ENCODE data around the gene UCK1.

The UCK1 gene

GRCh38 chr9:131495785-131496184 is 35.3 kb downstream of the UCK1 start:
- peaks cover 12% of the 10 kb centered on the region for H3K4me1 ChIP-seq (ENCODE audit: insufficient read depth, low read length, severe bottlenecking)
- no peaks in the 10 kb centered on the region for H4K20me1 ChIP-seq (ENCODE audit: insufficient read depth, low read length)
- TF ChIP-seq CTCF (IDR thresholded peaks at IDR 0.05; ENCODE audit: low read length) (no peak), EZH2 (IDR thresholded peaks at IDR 0.05; ENCODE audit: borderline replicate concordance, low read length) (no peak)
- no peaks in the 10 kb centered on the region; the same call in 1 of the 2 replicates for H3F3A ChIP-seq (ENCODE audit: insufficient read depth, low read length)
- H3K9me3 ChIP-seq (ENCODE audit: low read length), result no peaks in the 10 kb centered on the region
- no peaks in the 10 kb centered on the region for H3K9me2 ChIP-seq (ENCODE audit: low read depth, low read length)
- H3K4me2 ChIP-seq (ENCODE audit: low read length), result no peak overlapping the region
- no peak overlapping the region for H3K27ac ChIP-seq (ENCODE audit: low read depth, low read length, poor library complexity, severe bottlenecking)
- no peak overlapping the region for H2AFZ ChIP-seq (ENCODE audit: low read length)
- no peak overlapping the region for H3K4me3 ChIP-seq (ENCODE audit: low read depth, low read length, poor library complexity, severe bottlenecking)
- no peak overlapping the region for H3K9ac ChIP-seq (ENCODE audit: low read length)
- no peaks in the 10 kb centered on the region for H3K27me3 ChIP-seq (ENCODE audit: insufficient read depth, low read length)
- H3K36me3 ChIP-seq (ENCODE audit: insufficient read depth, low read length), result peaks cover 91% of the 10 kb centered on the region
- no peaks in the 10 kb centered on the region for H3K79me2 ChIP-seq (ENCODE audit: insufficient read depth, low read length)

GRCh38 chr9:131494296-131494870 is 36.7 kb downstream of the UCK1 start:
- Histone ChIP-seq H3K4me2 (ENCODE audit: low read length) (no peak overlapping the region), H3K9ac (ENCODE audit: low read length) (no peak overlapping the region), H3K9me3 (ENCODE audit: low read length) (no peaks in the 10 kb centered on the region), H3K79me2 (ENCODE audit: insufficient read depth, low read length) (no peaks in the 10 kb centered on the region), H3K36me3 (ENCODE audit: insufficient read depth, low read length) (peaks cover 100% of the 10 kb centered on the region), H3K9me2 (ENCODE audit: low read depth, low read length) (no peaks in the 10 kb centered on the region), H3K4me1 (ENCODE audit: insufficient read depth, low read length, severe bottlenecking) (no peaks in the 10 kb centered on the region), H2AFZ (ENCODE audit: low read length) (no peak overlapping the region), H4K20me1 (ENCODE audit: insufficient read depth, low read length) (no peaks in the 10 kb centered on the region), H3K27me3 (ENCODE audit: insufficient read depth, low read length) (no peaks in the 10 kb centered on the region), H3K27ac (ENCODE audit: low read depth, low read length, poor library complexity, severe bottlenecking) (no peak overlapping the region), H3K4me3 (ENCODE audit: low read depth, low read length, poor library complexity, severe bottlenecking) (no peak overlapping the region), H3F3A (ENCODE audit: insufficient read depth, low read length) (no peaks in the 10 kb centered on the region)
- TF ChIP-seq CTCF (IDR thresholded peaks at IDR 0.05; ENCODE audit: low read length) (no peak), EZH2 (IDR thresholded peaks at IDR 0.05; ENCODE audit: borderline replicate concordance, low read length) (no peak)

- Histone ChIP-seq H3K9me3 (ENCODE audit: low read length) (no peaks in the 10 kb centered on the region), H3K4me1 (ENCODE audit: insufficient read depth, low read length, severe bottlenecking) (no peaks in the 10 kb centered on the region), H3K27ac (ENCODE audit: low read depth, low read length, poor library complexity, severe bottlenecking) (no peak overlapping the region), H3K4me2 (ENCODE audit: low read length) (no peak overlapping the region), H2AFZ (ENCODE audit: low read length) (no peak overlapping the region), H3F3A (ENCODE audit: insufficient read depth, low read length) (no peaks in the 10 kb centered on the region), H4K20me1 (ENCODE audit: insufficient read depth, low read length) (no peaks in the 10 kb centered on the region), H3K9ac (ENCODE audit: low read length) (no peak overlapping the region), H3K4me3 (ENCODE audit: low read depth, low read length, poor library complexity, severe bottlenecking) (no peak overlapping the region), H3K27me3 (ENCODE audit: insufficient read depth, low read length) (no peaks in the 10 kb centered on the region), H3K36me3 (ENCODE audit: insufficient read depth, low read length) (peaks cover 100% of the 10 kb centered on the region), H3K79me2 (ENCODE audit: insufficient read depth, low read length) (no peaks in the 10 kb centered on the region), H3K9me2 (ENCODE audit: low read depth, low read length) (no peaks in the 10 kb centered on the region)
- TF ChIP-seq EZH2 (IDR thresholded peaks at IDR 0.05; ENCODE audit: borderline replicate concordance, low read length), result no peak
- no peak for TF ChIP-seq CTCF (IDR thresholded peaks at IDR 0.05; ENCODE audit: low read length)
These were observed 39.0 kb downstream of the UCK1 start for GRCh38 chr9:131492070-131492469.
